ENCODE results near the gene RNF157.

RNF157 gene

GRCh38 chr17:76154936-76155845 is 85.1 kb downstream of the RNF157 start:
- no peak for DNase-seq

DNA sequence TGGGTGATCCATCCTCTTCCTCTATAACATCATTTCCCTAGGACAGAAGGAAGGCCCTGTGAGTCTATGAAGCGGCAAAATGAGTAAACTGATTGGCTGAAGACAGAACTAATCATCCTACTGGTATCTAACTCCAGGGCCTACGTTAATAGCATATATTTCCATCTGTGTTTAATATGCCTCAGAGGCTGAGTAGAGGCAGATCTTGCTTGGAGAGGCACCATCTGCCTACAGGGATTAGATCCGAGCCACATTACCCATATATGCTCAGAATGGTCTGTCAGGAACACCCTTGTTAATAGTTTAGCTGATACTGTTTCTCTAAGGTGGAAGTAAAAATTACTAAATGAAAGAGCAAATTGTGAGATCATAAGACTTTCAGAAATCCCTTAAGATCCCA is 86.0 kb downstream of the RNF157 start:
- DNase-seq: no peak

DNA sequence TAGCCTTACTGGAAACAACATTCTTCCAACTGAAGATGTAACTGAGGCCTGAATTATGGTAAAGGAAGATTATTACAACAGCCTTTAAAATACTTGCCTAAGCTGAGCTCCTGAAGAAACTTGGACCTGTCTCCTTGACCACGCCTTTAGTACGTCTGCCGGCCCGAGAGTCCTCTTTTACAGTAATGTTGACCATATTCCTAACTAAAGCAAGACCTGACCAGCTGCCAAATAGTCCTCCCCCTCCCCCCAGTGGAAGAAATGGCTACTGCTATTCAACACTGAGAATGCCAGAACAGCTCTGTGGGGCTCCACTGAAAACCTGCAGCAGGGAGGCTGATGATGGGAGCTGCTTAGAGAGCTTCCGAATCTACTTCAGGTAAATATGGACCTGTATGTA is 86.7 kb downstream of the RNF157 start:
- no peak for DNase-seq

GRCh38 chr17:76153202-76153601 is 87.1 kb downstream of the RNF157 start:
- DNase-seq: no peak

DNA sequence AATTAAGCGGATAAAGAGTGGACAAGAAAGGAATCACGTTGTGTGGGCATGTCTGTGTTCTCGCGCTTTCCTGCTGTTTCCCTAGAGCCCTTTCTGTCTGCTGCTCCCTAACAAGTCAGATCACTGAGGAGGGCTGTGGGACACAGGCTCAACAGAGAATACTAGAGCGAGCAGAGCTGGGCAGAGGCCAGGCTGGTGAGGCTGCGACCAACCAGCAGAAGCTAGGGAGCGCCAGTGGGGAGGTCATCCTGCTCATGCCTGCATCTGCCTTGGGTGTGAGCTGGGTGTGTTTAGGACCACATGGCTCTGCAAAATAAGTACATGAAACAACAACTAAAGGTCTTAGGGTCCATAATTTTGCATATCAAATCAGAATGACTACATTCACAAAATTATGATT is 87.7 kb downstream of the RNF157 start:
- no peak for DNase-seq

DNA sequence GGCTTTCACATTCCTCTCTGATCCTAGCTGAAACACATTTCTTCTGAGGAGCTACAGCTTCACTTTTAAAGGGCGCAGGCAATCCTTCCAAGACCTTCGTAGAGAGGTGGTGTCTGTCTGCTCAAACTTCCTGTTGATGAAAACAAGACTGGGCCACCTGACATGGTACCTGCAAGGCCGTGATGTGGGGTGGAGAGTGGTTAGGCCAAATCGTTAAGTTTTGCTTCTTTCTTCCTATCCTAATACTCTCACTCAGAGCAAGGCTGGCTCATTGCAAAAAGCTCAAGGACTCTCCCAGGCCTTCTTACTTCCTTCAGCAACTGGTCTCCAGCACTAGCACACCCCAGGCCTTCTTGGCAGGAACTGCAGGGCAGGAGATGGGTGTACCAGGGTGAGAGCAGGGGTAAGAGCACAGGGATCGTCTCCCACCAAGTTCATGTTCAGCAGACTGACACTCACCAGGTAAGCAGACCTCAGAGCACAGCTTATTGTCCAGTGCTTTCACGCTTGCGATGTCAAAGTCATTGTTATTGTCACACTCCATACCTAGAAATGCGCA is 88.3 kb downstream of the RNF157 start:
- DNase-seq: no peak

- DNase-seq: no peak
Observed at GRCh38 chr17:76150712-76151622, 89.3 kb downstream of the RNF157 start.

GRCh38 chr17:76149214-76149613 is 91.1 kb downstream of the RNF157 start:
- DNase-seq: no peak

DNA sequence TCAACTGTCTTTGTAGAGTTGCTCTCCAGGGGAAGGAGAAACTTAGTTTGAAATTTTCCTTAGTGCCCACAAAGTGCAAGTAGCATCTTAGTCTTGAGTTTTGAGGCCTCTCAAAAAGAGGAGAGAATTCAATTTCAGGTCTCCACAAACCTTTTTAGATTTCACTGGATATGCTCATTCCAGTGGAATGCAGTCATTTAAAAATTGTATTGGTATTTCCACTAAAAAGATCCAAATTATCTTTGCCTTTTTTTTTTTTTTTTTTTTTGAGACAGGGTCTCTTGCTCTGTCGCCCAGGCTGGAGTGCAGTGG is 92.3 kb downstream of the RNF157 start:
- DNase-seq: no peak

GRCh38 chr17:76147211-76148014 is 92.9 kb downstream of the RNF157 start:
- no peak for DNase-seq

DNA sequence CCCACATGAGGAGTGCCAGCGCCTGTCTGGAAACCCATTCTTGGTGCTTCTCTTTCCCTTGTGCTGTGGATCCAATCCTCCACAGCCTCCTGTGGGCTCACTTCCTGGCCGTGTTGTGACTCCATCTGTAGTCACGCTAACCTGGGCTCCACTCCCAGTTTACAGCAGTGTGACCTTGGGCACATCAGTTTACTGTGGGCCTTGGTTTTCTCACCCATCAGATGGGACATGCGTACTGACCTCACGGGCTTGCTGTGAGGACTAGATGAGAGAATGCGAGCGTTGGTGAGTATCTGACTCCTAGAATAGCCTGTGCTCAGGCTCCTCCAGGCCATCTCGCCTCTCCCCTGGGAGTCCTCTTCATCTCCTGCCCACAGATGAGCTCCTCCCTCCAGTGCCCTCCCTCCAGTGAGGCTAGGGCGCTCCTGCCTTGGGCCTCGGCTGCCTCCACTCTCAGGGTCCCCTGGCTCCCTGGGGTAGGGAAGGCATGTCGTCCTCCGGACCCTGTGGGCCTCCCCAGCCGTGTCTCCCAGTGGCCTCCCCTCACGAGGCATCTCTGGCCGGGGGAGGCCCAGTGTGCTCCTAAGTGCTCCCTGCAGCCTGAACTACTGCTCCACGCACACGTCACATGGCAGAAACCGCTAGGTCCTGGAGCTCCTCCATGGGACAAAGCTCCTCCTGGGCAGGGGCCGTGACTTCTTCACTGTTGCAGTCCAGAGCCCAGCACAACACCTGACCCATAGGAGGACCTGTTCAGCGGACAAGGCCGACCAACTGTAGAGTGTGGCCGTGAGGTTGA is 94.0 kb downstream of the RNF157 start:
- no peak for DNase-seq

- peak in 1 of 2 experiments; percentile 43 for DNase-seq
Observed at GRCh38 chr17:76145231-76146052, 94.9 kb downstream of the RNF157 start.

DNA sequence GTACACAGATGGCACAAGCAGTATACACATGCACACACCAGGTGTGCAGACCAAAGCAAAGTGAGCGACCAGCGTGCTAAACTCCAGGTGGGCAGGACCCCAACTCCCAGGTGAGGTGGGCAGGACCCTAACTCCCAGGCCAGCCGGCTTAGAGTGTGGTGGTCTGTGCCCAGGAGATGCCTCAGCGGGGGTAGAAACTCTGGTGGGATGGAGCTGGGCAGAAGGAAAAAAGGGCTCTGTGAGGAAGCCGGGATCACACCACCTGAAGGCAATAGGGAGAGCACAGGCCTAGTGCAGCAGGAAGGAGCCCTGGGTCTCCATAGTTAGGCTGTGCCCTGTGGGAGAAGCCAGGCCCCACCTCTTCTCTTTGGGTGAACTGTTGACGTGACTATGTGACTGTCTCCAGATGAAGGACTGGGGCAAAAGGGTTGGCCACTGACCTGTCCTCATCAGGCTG is 97.7 kb downstream of the RNF157 start:
- no peak for DNase-seq

DNA sequence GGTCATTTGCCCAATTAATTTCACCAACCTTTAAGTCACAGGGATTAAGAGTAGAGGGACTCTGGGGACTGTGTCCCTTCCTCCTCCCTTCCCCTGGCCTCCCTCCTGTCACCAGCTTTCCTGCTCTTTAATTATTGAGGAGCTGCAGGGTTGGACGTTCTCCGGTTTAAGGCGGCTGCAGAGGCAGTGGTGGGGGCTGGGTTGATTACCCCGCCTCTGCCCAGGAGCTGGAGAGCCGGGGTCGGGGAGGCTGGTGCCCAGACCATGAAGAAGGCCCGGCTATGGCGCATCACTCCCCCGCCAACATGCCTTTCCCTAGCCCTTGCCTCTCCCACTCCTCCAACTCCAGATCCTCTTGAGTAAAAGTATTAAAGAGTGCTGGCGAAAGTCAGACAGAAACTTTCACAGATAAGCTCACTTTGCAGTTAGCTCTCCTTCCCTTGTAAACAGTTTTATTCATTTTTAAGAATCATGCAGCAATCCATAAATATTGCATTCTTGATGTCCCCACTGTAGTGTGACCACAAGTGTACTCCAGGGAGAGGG is 98.2 kb downstream of the RNF157 start:
- DNase-seq: no peak

DNA sequence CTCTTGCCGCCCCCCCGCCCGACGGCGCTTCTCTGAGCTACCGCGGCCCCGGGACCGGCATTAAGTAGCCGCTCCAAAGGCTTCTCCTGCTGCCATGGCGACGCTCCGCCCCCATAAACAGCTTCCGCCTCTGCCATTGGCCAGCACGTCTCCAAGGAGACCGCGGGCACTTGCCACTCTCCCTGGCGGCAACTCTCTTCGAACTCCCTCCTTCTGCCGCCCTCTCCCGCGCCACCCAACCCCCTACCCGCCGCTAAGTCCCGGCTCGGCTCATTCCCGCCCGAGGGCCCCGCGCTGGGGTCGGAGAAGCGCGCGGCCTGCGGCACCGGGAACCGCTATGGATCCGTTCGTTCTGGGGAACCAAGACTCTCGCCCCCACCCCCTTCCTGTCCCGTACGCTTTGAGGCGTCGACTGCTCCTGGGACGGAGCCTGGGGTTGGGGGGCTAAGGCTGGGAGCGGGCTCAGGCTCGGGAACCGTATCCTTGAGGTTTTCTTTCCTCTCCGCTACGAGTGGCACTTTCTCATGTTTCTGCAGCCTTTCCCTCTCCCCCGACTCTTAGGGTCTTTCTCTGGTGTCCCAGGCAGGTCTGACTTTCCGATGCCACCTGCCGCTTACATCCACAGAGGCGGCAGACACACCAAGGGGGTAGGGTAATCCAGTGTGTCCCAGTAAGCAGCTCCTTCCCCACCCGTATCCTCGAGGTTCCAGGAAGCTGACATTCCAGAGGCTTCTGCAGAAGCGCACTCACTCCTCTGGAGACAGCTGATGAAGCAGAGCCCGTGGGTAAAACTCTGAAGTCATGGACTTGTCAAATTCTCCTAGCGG is 98.9 kb downstream of the RNF157 start, which contains the start of gene FOXJ1:
FOXJ1 (minus strand) TSS at position 34 of the 827 bp plus-strand sequence. CDS start 850 bp downstream, outside the sequence.
- DNase-seq: peak; percentile 87 to 88

DNA sequence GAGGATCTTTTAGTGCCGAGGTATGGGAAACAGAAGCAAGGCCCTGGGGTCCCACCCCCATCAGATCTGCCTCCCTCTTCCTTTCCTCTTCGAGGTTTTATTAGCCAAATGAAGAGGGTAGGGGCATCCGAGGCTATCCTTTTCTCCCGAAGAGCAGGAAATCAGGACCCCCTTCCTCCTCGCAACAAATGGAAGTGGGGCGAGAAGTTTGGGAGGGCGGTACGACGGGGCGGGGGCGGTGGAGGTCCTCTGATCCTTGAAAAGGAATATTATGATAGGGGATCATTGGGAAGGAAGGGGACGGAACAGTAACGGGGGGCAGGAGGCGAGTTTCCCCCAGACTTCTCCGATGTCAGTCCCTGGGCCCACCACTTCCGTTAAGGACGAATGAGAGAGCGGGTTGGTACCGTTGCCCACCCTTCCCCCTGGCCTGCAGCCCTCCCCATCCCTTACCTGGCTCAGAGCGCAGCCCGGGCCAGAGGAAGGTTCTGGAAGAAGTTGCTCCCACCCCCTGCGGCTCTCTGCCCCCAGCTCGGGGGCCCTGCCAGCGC is 99.6 kb downstream of the RNF157 start:
- DNase-seq: no peak

DNA sequence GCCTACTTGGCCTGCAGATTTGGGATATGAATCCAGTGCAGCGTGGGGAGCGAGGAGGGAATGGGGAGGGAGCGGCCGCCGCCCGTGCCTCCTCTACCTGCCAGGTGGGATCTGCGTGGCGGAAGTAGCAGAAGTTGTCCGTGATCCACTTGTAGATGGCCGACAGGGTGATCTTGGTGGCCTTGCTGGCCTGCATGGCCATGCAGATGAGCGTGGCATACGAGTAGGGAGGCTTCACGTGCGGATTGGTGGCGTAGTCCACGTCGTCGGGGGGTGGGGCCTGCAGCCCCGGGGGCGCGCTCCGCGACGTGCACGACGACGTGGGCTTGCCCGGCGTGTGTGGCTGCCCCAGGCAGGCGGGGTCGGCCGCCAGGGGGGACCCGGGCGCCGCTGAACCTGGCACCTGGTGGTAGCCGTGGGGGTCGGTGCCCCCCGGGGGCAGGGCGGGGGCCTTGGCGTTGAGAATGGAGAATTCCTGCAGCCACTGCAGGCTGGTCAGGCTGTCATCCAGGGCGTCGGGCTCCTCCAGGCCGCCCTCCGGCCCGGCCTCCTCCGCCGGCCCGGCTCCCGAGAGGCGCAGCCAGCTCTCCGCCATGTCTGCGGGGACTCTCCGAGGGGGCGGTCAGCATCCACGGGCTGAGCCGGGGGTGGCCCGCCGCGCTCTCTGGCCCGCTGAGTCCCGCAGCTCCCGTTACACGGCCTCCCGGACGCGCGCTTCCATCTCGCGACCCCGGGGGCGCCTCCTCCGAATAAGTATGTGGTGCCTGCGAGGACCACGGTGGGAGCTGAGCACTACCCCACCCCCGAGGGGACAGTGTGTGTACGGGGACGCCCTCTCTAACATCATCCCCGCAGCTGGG is 100.3 kb downstream of the RNF157 start:
- no peak for DNase-seq
